Measurements from ENCODE around the gene PTGR3. TPM values are rescaled to one million over a fixed set of nuclear protein-coding genes. Genes with fewer than 3 reads are reported as not detected.

PTGR3 gene
- total and polyA plus RNA-seq, 2 donors (not counting 1 experiment from before 2014, with no cell fraction given) = 27.5 to 30.2 TPM

DNA sequence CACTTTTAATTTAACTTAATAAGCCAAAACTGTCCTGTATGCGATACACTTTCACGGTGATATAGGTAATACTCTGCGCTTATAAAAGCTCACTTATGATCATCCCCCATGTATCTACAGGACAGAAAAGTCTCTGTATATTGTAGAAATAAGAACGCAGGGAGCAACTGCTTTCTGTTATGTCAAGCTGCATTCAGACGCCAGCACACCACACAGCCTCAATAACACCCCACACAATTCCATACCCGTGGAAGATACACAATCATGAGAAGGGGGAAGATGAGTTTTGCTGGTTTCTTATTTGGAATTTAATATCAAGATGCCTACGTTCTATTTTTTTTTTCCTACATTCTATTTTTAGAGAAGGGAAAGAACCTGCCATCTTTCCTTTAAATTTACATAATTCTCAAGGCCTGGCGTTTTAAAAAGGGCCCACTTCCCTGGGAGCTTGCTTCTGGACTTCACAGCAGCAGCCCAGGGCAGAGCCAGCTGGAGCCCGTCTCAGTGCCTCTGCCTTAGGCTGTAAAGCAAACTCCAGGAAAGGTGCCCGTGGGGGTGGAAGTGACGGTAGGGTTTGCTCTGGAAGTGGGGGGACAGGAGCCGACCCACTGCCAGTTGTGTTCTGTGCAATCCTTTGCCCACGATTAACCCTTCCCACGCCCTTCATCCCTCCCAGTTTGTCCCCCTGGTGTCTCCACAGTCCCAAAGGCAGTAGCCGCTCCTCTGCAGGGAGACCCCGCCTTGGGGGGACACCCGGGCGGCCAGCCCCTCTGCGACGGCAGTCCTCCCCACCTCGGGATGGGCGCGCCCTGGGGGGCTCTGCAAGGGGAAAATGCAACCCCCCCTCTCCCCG lies 5.3 kb downstream of the PTGR3 start:
- H3K79me2 ChIP-seq (ENCODE audit: control insufficient read depth, insufficient read depth, low read length) = peaks cover 5% of the 10 kb centered on the region
- TF ChIP-seq, protein P1, sequence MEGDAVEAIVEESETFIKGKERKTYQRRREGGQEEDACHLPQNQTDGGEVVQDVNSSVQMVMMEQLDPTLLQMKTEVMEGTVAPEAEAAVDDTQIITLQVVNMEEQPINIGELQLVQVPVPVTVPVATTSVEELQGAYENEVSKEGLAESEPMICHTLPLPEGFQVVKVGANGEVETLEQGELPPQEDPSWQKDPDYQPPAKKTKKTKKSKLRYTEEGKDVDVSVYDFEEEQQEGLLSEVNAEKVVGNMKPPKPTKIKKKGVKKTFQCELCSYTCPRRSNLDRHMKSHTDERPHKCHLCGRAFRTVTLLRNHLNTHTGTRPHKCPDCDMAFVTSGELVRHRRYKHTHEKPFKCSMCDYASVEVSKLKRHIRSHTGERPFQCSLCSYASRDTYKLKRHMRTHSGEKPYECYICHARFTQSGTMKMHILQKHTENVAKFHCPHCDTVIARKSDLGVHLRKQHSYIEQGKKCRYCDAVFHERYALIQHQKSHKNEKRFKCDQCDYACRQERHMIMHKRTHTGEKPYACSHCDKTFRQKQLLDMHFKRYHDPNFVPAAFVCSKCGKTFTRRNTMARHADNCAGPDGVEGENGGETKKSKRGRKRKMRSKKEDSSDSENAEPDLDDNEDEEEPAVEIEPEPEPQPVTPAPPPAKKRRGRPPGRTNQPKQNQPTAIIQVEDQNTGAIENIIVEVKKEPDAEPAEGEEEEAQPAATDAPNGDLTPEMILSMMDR (IDR thresholded peaks at IDR 0.05) = no peak
- no peak for TF ChIP-seq EZH2 (IDR thresholded peaks at IDR 0.05; ENCODE audit: borderline replicate concordance, insufficient read depth, low read depth, low read length, poor library complexity, severe bottlenecking)
- H3K9me3 ChIP-seq (ENCODE audit: control extremely low read depth in 1 of 3, control insufficient read depth in 2 of 3, insufficient read depth in 1 of 3, low read length in 2 of 3) = peaks cover 0 to 4% (median 0%) of the 10 kb centered on the region in 3 donors
- H3K4me3 ChIP-seq (ENCODE audit: control extremely low read depth in 1 of 5, extremely low read depth in 1 of 5, insufficient read depth in 1 of 5, low read depth in 2 of 5, low read length in 4 of 5) = no peak overlapping the region
- H2AFZ ChIP-seq (ENCODE audit: insufficient read depth, low read depth, low read length, poor library complexity, severe bottlenecking) = no peak overlapping the region
- no peak overlapping the region for H3K27ac Mint-ChIP-seq
- H3K9ac ChIP-seq (ENCODE audit: low read length) = no peak overlapping the region
- intact Hi-C loops (cut with micrococcal nuclease) = no loop called here
- DNase-seq (no peak), ATAC-seq (ENCODE audit: low read depth) (no peak)
- peaks cover 0 to 5% (median 2%) of the 10 kb centered on the region in 4 experiments for H3K27me3 ChIP-seq (replicated peaks in 1 of 4; ENCODE audit: control extremely low read depth in 1 of 4, control insufficient read depth in 3 of 4, insufficient read depth in 4 of 4, low read length in 3 of 4)
- no peak overlapping the region for H3K4me2 ChIP-seq (replicated peaks; ENCODE audit: low read depth, low read length, poor library complexity, severe bottlenecking)
- ChIA-PET CTCF (no interaction called here), POLR2A (no interaction called here)
- peaks cover 0 to 10% of the 10 kb centered on the region in 2 experiments for H3K36me3 ChIP-seq (replicated peaks in 1 of 2; ENCODE audit: control extremely low read depth in 1 of 2, control insufficient read depth in 1 of 2, extremely low read depth in 1 of 2, insufficient read depth in 2 of 2, low read length in 1 of 2)
- peaks cover 47% of the 10 kb centered on the region for H4K20me1 ChIP-seq (ENCODE audit: control insufficient read depth, insufficient read depth, low read length, poor library complexity, severe bottlenecking)
- peaks cover 24 to 32% of the 10 kb centered on the region in 2 donors for H3K4me1 ChIP-seq (ENCODE audit: control insufficient read depth in 2 of 2, insufficient read depth in 2 of 2, low read length in 2 of 2)
- H3K9me3 Mint-ChIP-seq (ENCODE audit: insufficient read depth) = no peaks in the 10 kb centered on the region
- no peak overlapping the region for H3K4me3 Mint-ChIP-seq
- no peak overlapping the region for H3K27ac ChIP-seq (ENCODE audit: low read length in 2 of 2)
- 71% methylated on average over 10 of the region's 24 CpGs for WGBS (ENCODE audit: insufficient coverage)
- peaks cover 35% of the 10 kb centered on the region for H3K4me1 Mint-ChIP-seq
- H3K27me3 Mint-ChIP-seq = peaks cover 21% of the 10 kb centered on the region

DNA sequence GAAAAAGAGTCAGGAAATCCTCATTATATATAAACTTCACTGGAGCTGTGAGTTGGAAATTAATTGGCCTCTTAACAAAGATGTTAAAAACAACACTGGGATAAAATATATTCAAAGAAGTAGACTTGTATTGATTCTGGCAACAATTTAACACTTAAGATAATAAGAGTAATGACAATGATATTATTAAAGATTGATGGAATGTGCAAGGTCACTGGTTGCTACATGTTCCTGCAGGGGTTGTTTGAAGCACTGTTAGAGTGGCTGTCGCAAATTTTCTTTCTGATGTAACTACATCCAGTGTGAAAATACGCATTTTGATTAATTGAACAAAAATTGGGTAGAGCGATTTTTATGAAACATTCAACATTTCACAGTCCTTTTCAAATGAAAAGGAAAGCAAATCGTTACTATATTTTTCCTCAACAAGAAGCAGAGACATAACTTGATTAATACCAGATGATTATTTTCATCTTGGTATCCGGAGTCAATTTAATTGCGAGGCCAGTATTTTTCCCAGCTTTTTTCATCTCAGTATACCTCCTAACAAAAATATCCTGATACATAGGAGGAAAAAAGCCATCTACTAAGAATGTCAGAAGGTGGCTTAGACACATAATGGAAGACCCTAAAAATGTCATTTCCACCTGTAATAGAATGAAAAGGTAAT lies 6.1 kb downstream of the PTGR3 start:
- ChIA-PET POLR2A (no interaction called here), CTCF (no interaction called here)
- no peak overlapping the region for H3K4me2 ChIP-seq (replicated peaks; ENCODE audit: low read depth, low read length, poor library complexity, severe bottlenecking)
- intact Hi-C loops (cut with micrococcal nuclease) = no loop called here
- peaks cover 21 to 27% of the 10 kb centered on the region in 2 donors for H3K4me1 ChIP-seq (ENCODE audit: control insufficient read depth in 2 of 2, insufficient read depth in 2 of 2, low read length in 2 of 2)
- no CpG with 5 or more reads among the region's 6 CpGs for WGBS (ENCODE audit: insufficient coverage)
- peaks cover 0 to 4% (median 0%) of the 10 kb centered on the region in 3 donors for H3K9me3 ChIP-seq (ENCODE audit: control extremely low read depth in 1 of 3, control insufficient read depth in 2 of 3, insufficient read depth in 1 of 3, low read length in 2 of 3)
- H3K9ac ChIP-seq (ENCODE audit: low read length) = no peak overlapping the region
- no peak for TF ChIP-seq EZH2 (IDR thresholded peaks at IDR 0.05; ENCODE audit: borderline replicate concordance, insufficient read depth, low read depth, low read length, poor library complexity, severe bottlenecking)
- TF ChIP-seq, protein P1 (IDR thresholded peaks at IDR 0.05) = no peak
- H3K4me3 Mint-ChIP-seq = no peak overlapping the region
- H3K9me3 Mint-ChIP-seq (ENCODE audit: insufficient read depth) = no peaks in the 10 kb centered on the region
- H2AFZ ChIP-seq (ENCODE audit: insufficient read depth, low read depth, low read length, poor library complexity, severe bottlenecking) = no peak overlapping the region
- H3K27me3 ChIP-seq (replicated peaks in 1 of 4; ENCODE audit: control extremely low read depth in 1 of 4, control insufficient read depth in 3 of 4, insufficient read depth in 4 of 4, low read length in 3 of 4) = peaks cover 0 to 5% (median 2%) of the 10 kb centered on the region in 4 experiments
- H3K27ac ChIP-seq (ENCODE audit: low read length in 2 of 2) = no peak overlapping the region
- H3K27ac Mint-ChIP-seq = no peak overlapping the region
- peaks cover 21% of the 10 kb centered on the region for H3K27me3 Mint-ChIP-seq
- H3K4me1 Mint-ChIP-seq = peaks cover 32% of the 10 kb centered on the region
- peaks cover 5% of the 10 kb centered on the region for H3K79me2 ChIP-seq (ENCODE audit: control insufficient read depth, insufficient read depth, low read length)
- H3K36me3 ChIP-seq (replicated peaks in 1 of 2; ENCODE audit: control extremely low read depth in 1 of 2, control insufficient read depth in 1 of 2, extremely low read depth in 1 of 2, insufficient read depth in 2 of 2, low read length in 1 of 2) = peaks cover 0 to 10% of the 10 kb centered on the region in 2 experiments
- H3K4me3 ChIP-seq (ENCODE audit: control extremely low read depth in 1 of 5, extremely low read depth in 1 of 5, insufficient read depth in 1 of 5, low read depth in 2 of 5, low read length in 4 of 5) = no peak overlapping the region
- ATAC-seq (ENCODE audit: low read depth) (no peak), DNase-seq (no peak)
- peaks cover 44% of the 10 kb centered on the region for H4K20me1 ChIP-seq (ENCODE audit: control insufficient read depth, insufficient read depth, low read length, poor library complexity, severe bottlenecking)
